Measurements from ENCODE around the gene SYNGR4.

GRCh38 chr19:48341515-48342413 is 22.4 kb upstream of the SYNGR4 start:
- no peak for TF ChIP-seq GATA2 (IDR thresholded peaks at IDR 0.05; ENCODE audit: low read depth, low read length)
- TF ChIP-seq GATA3 (IDR thresholded peaks at IDR 0.05; ENCODE audit: low read depth, low read length): no peak

Data from SH-SY5Y (cell line).